Esophagus muscularis mucosa (tissue), 4 donors: ENCODE measurements around the gene PSMD12. TPM values are rescaled to one million over a fixed set of nuclear protein-coding genes. Genes with fewer than 3 reads are reported as not detected.
"Not testable (repeated sequence)": the region's sequence is repeated elsewhere in the genome, so short reads cannot be mapped to it uniquely, and the experiment has no call there.

Source experiments
- DNase-seq: peaks from one replicate; pipeline ENCODE4 v3.0.0-alpha.2; 2017; ENCODE audit errors: extremely low spot score
- H3K27ac ChIP-seq, 4 donors: fragments of 200-600 bp; sonication (generic); replicated peaks in 1 of 4; 1 replicate in 3 of 4; 2 replicates in 1 of 4; pipeline ENCODE4 v1.5.1; 2016 to 2019; ENCODE audit warnings: mild to moderate bottlenecking in 1 of 4
- H3K27me3 ChIP-seq, 4 donors: fragments of 200-600 bp; sonication (generic); one replicate each; pipeline versions ENCODE4 v1.5.1 to v1.6.0; 2016 to 2019
- H3K36me3 ChIP-seq, 4 donors: fragments of 200-600 bp; sonication (generic); one replicate each; pipeline ENCODE4 v1.5.1; 2016 to 2019
- H3K4me1 ChIP-seq, 4 donors: fragments of 200-600 bp; sonication (generic); one replicate each; pipeline ENCODE4 v1.5.1; 2016 to 2019
- H3K4me3 ChIP-seq, 4 donors: fragments of 200-600 bp; sonication (generic); 1 replicate in 2 of 4; 2 replicates in 2 of 4; pipeline ENCODE4 v1.5.1; 2016 to 2019; ENCODE audit warnings: mild to moderate bottlenecking in 4 of 4, moderate library complexity in 1 of 4
- H3K9me3 ChIP-seq, 4 donors: fragments of 200-600 bp; sonication (generic); 1 replicate in 3 of 4; 2 replicates in 1 of 4; pipeline ENCODE4 v1.5.1; 2016 to 2019
- EP300 ChIP-seq: sonication (generic); formaldehyde crosslinking; IDR thresholded peaks from one replicate; pipeline ENCODE4 v1.6.1; 2017; ENCODE audit warnings: antibody characterized with exemption
- POLR2A ChIP-seq: fragments of 450-650 bp; IDR thresholded peaks from one replicate; pipeline ENCODE4 v1.6.1; 2017; ENCODE audit warnings: antibody characterized with exemption, moderate library complexity, mild to moderate bottlenecking, low read depth
- POLR2AphosphoS5 ChIP-seq, 2 donors: sonication (generic); formaldehyde crosslinking; IDR thresholded peaks; one replicate each; pipeline ENCODE4 v1.6.1; 2017; ENCODE audit warnings: antibody characterized with exemption in 2 of 2
- WGBS: methylation state at CpG from one replicate; pipeline ENCODE4 v1.1.5; 2018; 5-methylcytosine and 5-hydroxymethylcytosine counted together
- intact Hi-C: fragments of 100-400 bp; cut with DNase I; formaldehyde crosslinking; loops from one replicate; pipeline ENCODE4 v1.15.1; 2023
- total RNA-seq, 4 donors: library from RNA; depleted of rRNA; stranded (reverse); fragments of >200 nt; gene quantifications; one replicate each; pipeline versions ENCODE4 v1.1.0 to v1.2.1, GENCODE V29; 2016
- TF ChIP-seq, protein P1 (sequence below), 3 experiments: fragments of 200-600 bp in 2 of 3; fragments of 450-650 bp in 1 of 3; sonication (generic) in 2 of 3; IDR thresholded peaks; one replicate each; pipeline ENCODE4 v1.5.1; 2017 to 2019; ENCODE audit warnings: antibody characterized with exemption in 3 of 3, mild to moderate bottlenecking in 2 of 3, moderate library complexity in 1 of 3

Gene PSMD12
- total RNA-seq, 4 donors from 2014 or later, result 28.4 to 37.8 (median 30.0) TPM

DNA sequence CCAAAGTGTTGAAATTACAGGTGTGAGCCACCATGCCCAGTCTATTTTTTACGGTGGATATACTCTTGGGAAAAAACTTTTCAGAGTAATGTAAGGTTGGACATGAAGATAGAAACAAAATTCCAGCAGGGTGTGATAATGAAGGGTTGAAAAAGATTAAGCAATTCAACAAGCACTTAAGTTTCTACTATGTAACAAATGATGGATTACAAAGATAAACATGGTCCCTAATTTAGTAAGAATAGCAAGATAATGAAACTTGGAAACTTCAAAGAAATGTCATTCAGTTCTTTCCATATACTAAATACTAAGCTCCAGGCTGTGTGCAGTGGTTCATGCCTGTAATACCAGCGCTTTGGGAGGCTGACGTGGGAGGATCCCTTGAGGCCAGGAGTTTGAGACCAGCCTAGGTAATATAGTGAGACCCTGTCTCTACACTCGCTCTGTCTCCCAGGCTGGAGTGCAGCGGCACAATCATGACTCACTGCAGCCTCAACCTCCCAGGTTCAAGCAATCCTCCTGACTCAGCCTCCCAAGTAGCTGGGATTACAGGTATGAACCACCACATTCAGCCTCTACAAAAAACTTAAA, 31.0 kb downstream of the PSMD12 start:
- peaks cover 0 to 3% (median 0%) of the 10 kb centered on the region in 4 donors for H3K9me3 ChIP-seq
- intact Hi-C loops, result no loop called here
- no peak overlapping the region for H3K4me3 ChIP-seq
- 69% methylated on average over 5 of the region's 5 CpGs for WGBS
- no peak for DNase-seq
- H3K36me3 ChIP-seq, result peaks cover 0 to 15% (median 8%) of the 10 kb centered on the region in 4 donors
- no peaks in the 10 kb centered on the region for H3K27me3 ChIP-seq
- H3K4me1 ChIP-seq, result no peaks in the 10 kb centered on the region
- no peak overlapping the region for H3K27ac ChIP-seq
- no peak for TF ChIP-seq POLR2A

GRCh38 chr17:67332162-67332508, 34.2 kb downstream of the PSMD12 start:
- H3K27ac ChIP-seq, H3K27me3 ChIP-seq, H3K4me1 ChIP-seq, H3K4me3 ChIP-seq, H3K9me3 ChIP-seq, DNase-seq, intact Hi-C loops, H3K36me3 ChIP-seq: not testable (repeated sequence)
- WGBS, result 100% methylated on average over 1 of the region's 1 CpG

- 96% methylated on average over 8 of the region's 8 CpGs for WGBS
- H3K4me3 ChIP-seq, H3K27me3 ChIP-seq, H3K27ac ChIP-seq, intact Hi-C loops, H3K9me3 ChIP-seq, H3K36me3 ChIP-seq, H3K4me1 ChIP-seq: not testable (repeated sequence)
- DNase-seq, result peak; percentile 60
Observed at GRCh38 chr17:67331381-67332161, 34.8 kb downstream of the PSMD12 start.

GRCh38 chr17:67328026-67328425, 38.4 kb downstream of the PSMD12 start:
- TF ChIP-seq EP300, result no peak
- TF ChIP-seq POLR2A, result no peak
- no peak for TF ChIP-seq POLR2AphosphoS5 (IDR thresholded peaks at IDR 0.05)
- TF ChIP-seq, protein P1, sequence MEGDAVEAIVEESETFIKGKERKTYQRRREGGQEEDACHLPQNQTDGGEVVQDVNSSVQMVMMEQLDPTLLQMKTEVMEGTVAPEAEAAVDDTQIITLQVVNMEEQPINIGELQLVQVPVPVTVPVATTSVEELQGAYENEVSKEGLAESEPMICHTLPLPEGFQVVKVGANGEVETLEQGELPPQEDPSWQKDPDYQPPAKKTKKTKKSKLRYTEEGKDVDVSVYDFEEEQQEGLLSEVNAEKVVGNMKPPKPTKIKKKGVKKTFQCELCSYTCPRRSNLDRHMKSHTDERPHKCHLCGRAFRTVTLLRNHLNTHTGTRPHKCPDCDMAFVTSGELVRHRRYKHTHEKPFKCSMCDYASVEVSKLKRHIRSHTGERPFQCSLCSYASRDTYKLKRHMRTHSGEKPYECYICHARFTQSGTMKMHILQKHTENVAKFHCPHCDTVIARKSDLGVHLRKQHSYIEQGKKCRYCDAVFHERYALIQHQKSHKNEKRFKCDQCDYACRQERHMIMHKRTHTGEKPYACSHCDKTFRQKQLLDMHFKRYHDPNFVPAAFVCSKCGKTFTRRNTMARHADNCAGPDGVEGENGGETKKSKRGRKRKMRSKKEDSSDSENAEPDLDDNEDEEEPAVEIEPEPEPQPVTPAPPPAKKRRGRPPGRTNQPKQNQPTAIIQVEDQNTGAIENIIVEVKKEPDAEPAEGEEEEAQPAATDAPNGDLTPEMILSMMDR (IDR thresholded peaks at IDR 0.05), result no peak
- no peak overlapping the region for H3K27ac ChIP-seq
- no peak overlapping the region for H3K4me3 ChIP-seq
- H3K4me1 ChIP-seq, result no peaks in the 10 kb centered on the region
- no peaks in the 10 kb centered on the region for H3K27me3 ChIP-seq
- intact Hi-C loops, result no loop called here
- H3K36me3 ChIP-seq, result no peaks in the 10 kb centered on the region
- no peak for DNase-seq
- no peaks in the 10 kb centered on the region for H3K9me3 ChIP-seq
- WGBS, result 64% methylated on average over 3 of the region's 3 CpGs

- intact Hi-C loops, H3K27ac ChIP-seq, H3K4me3 ChIP-seq, H3K9me3 ChIP-seq, H3K27me3 ChIP-seq, H3K36me3 ChIP-seq, DNase-seq, H3K4me1 ChIP-seq: not testable (repeated sequence)
- WGBS, result 94% methylated on average over 13 of the region's 13 CpGs
Observed at GRCh38 chr17:67326959-67327745, 39.2 kb downstream of the PSMD12 start.

GRCh38 chr17:67326440-67326839, 39.9 kb downstream of the PSMD12 start:
- no peak overlapping the region for H3K27ac ChIP-seq
- no peaks in the 10 kb centered on the region for H3K9me3 ChIP-seq
- no peaks in the 10 kb centered on the region for H3K4me1 ChIP-seq
- intact Hi-C loops, result no loop called here
- 95% methylated on average over 3 of the region's 3 CpGs for WGBS
- no peaks in the 10 kb centered on the region for H3K36me3 ChIP-seq
- DNase-seq, result no peak
- TF ChIP-seq EP300 (no peak), POLR2A (no peak), POLR2AphosphoS5 (IDR thresholded peaks at IDR 0.05) (no peak)
- TF ChIP-seq, protein P1 (IDR thresholded peaks at IDR 0.05), result no peak
- H3K27me3 ChIP-seq, result no peaks in the 10 kb centered on the region
- H3K4me3 ChIP-seq, result no peak overlapping the region
